Activated CD4-positive, alpha-beta T cell treated with anti-CD3 and anti-CD28 coated beads, Interleukin-2, amount 50 U/mL, for 48 hours (primary cell): ENCODE data around the gene ZBTB11.
"Not testable (repeated sequence)": the region's sequence is repeated elsewhere in the genome, so short reads cannot be mapped to it uniquely, and the experiment has no call there.

ENCODE experiments used
- DNase-seq, 2 experiments: peaks; one replicate each; pipeline ENCODE4 v3.0.0-alpha.2; 2020

The ZBTB11 gene

GRCh38 chr3:101605398-101605797 is 71.5 kb downstream of the ZBTB11 start:
- not testable (repeated sequence) for DNase-seq

GRCh38 chr3:101603184-101603583 is 73.7 kb downstream of the ZBTB11 start:
- no peak for DNase-seq

GRCh38 chr3:101602731-101603130 is 74.2 kb downstream of the ZBTB11 start:
- no peak for DNase-seq
